HG03439 (cell line): ENCODE results near the gene FN3K.

Source experiments
- ATAC-seq: cut with Tn5 transposase; IDR thresholded peaks from one replicate; pipeline ENCODE4 v1.9.1; 2021; ENCODE audit warnings: mild to moderate bottlenecking, moderate library complexity; ENCODE audit not compliant: unreplicated experiment

The FN3K gene

DNA sequence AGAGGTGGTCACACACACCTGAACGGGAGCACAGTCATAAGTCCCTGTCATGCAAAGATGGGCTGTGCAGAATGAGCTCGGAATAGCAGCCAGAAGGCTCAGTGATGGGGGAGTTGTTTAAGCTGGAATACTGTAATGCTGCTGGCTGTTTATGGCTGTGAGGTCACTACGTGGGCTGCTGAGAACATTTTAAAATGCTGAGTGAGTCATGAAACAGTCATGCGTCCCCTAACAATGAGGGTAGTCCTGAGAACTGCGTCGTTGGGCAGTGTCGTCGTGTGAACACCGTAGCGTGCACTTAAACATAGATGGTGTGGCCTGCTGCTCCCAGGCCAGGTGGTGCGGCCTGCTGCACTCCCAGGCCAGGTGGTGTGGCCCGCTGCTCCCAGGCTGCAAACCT lies 56.1 kb downstream of the FN3K start:
- no peak for ATAC-seq

DNA sequence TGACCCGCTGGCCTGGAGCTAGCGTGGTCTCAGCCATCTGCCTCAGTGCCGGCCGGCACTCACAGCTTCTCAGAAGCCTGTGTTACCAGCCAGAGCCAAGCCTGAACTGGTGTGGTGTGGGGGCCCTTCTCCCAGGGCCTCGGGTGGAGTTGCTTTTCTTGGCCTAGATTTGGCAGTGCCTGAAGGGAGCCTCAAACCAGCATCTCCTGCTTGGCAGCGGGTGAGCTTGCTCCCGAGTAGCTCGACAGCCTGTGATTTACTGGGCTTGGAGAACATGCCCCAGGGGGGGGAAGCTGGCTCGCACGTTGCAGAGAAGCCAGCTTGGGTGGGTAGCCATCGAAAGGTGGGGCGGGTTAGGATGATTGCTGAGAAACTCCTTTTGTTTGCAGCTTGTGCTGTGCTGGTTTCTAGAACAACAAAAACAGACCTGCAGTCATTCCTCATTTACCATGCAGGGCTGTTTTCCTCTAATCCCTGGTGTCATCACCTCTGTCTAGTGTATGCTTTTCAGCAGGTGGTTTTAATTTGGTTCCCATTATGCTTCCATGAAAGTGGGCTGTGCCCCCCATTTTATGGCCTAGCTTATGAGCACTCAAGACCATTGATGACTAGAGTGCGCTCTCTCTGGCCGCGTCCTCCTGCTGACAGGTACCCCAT lies 58.7 kb downstream of the FN3K start:
- no peak for ATAC-seq

DNA sequence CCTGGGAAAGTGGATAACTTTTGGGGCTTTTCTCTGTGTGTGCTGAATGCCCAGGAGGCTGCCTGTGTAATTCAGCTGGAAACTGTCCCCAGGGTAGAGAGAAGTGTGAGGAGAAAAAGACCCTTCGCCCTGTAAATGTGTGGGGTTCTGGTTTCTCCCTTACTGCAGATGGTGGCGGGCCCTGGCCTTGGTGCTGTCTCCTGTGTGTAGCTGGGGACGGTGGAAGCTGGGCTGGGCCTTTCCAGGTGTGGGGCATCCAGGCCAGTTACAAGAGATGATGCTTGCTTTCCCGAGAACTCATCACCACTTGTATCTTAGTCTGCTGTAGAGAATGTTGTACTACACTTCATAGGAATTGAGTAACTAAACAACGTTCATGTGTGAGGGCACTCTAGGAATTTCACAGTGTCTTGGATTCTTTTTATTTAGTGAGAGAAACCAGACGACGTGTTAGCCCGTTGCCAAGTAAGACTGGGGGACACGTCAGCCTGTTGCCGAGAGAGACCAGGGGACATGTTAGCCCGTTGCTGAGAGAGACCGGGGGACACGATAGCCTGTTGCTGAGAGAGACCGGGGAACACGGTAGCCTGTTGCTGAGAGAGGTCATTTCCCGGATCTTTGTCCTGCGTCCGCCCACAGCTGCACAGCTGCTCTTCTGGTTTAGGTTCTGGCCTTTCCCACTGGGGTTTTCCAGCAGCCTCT lies 59.5 kb downstream of the FN3K start:
- ATAC-seq = no peak

DNA sequence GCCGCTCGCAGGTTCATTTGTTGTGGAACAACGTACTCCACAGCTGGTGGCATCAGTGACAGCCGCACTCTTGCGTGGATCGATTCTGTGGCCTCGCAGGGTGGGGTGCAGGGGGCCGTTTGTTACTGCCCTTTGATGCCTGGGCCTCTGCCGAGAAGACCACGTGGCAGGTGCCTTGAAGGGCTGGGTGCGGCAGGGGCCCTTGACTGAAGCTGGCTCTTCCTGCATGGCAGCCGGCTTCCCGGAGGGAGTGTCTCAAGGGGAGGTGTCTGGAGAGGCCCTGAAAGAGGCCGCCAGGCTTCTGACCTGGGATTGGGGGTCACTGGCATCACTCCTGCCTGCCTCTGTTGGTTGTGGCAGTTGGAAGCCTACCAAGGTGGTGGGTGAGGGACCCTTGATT lies 60.2 kb downstream of the FN3K start:
- no peak for ATAC-seq

DNA sequence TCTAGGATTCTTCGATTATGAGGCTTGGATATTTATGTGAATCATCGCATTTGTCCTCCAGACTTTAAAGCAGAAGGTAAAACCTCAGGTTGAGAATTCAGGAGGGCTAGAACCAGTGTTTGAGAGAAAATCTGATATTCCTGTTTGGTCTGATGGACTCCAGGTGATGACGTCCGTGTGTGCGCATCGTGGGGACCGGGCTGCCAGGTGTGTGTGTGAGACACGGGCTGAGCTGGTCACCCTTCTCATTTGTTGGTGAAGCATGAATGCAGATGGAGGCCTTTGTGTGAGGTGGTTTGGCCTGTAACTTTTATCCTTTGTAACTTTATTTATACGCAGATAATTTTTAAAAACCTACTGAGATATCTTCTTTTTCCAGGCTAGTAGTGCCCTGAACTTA lies 61.6 kb downstream of the FN3K start:
- ATAC-seq = no peak

DNA sequence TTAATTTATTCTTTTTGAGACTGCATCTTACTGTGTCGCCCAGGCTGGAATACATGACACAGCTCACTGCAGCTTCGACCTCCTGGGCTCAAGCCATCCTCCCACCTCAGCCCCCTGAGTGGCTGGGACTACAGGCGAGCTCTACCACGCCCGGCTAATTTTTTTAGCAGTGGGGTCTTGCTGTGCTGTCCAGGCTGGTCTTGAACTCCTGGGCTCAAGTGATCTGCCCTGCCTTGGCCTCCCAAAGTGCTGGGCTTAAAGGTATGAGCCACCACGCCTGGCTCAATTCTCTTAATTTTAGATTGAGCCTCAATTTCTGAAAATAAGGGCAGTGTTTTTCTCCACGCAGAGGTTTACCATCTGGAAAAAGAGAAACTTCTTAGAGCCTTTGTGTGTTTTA lies 63.3 kb downstream of the FN3K start:
- no peak for ATAC-seq

DNA sequence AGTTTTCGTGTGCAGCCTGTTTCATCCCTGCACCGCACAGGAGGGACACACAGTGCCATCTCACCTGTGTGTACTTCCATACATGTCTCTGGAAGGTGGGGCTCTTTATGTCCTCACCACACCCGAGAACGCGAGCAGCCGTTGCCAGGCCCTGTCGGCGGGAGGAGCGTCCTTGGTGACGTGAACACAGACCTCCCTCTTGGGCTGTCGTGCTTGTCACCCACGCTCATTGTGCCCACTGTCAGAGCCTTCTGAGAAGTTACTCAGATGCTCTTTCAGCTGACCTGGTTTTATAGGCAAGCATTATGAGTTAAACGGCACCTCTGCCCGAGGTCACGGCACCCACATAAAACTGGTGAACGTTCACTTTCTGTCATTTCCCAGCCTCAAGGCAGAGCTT lies 64.2 kb downstream of the FN3K start:
- no peak for ATAC-seq
